GM10266 (cell line): ENCODE results near the gene GAB1.

Experiments used
- DNase-seq: peaks from one replicate; pipeline ENCODE4 v3.0.0; 2012; ENCODE audit errors: extremely low spot score
- TF ChIP-seq, protein P1 (sequence below): IDR thresholded peaks from 2 replicates; pipeline ENCODE4 v1.5.1; 2012; ENCODE audit warnings: mild to moderate bottlenecking, low read depth; ENCODE audit not compliant: control insufficient read depth, insufficient read depth; ENCODE audit errors: missing control alignments

GAB1 gene

DNA sequence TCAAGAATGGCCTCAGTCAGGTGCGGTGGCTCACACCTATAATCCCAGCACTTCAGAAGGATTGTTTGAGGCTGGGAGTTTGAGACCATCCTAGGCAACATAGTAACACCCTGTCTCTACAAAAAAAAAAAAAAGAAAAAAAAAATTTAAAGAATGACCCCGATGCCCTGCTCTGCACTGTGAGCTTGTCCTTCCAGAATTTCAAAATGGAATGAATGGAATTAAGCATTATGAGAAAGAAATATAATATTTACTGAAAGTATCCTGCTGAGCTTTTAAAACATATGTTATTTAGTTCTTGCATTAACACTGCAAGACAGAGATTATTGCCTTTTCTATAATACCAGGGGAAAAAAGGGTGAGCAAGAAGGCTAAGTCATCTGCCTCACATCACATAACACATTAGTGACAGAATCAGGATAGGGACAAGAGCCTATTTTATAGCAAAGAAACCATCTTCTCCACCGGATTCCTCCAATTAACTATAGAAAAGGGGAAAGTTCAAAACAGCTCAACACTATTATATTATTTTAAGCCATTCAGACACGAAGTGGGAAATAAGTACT lies 41.9 kb upstream of the GAB1 start:
- TF ChIP-seq, protein P1, sequence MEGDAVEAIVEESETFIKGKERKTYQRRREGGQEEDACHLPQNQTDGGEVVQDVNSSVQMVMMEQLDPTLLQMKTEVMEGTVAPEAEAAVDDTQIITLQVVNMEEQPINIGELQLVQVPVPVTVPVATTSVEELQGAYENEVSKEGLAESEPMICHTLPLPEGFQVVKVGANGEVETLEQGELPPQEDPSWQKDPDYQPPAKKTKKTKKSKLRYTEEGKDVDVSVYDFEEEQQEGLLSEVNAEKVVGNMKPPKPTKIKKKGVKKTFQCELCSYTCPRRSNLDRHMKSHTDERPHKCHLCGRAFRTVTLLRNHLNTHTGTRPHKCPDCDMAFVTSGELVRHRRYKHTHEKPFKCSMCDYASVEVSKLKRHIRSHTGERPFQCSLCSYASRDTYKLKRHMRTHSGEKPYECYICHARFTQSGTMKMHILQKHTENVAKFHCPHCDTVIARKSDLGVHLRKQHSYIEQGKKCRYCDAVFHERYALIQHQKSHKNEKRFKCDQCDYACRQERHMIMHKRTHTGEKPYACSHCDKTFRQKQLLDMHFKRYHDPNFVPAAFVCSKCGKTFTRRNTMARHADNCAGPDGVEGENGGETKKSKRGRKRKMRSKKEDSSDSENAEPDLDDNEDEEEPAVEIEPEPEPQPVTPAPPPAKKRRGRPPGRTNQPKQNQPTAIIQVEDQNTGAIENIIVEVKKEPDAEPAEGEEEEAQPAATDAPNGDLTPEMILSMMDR: no peak
- no peak for DNase-seq

DNA sequence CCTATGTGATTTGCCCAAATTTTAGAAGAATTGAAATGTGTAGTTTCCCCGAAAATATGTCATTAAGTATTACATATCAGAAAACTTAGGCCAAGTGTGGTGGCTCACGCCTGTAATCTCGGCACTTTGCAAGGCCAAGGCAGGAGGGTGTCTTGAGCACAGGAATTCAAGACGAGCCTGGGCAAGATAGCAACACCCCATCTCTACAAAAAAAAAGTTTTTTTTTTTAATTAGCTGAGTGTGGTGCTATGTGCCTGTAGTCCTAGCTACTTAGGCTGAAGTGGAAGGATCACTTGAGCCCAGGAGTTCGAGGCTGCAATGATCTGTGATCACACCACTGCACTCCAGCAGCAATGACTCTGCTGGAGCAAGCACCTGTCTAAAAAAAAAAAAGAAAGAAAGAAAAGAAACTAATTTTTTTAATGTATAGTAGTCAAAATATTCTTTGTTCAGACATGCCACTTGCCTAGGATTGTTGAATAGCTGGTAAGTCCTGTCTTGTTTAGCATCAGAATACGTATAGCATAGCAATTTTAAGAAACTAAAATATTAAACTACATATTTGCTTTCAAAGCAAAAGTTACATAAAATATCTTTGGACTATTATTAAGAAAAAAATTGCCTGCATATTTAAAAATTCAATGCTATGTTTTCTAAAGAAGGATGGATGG lies 40.1 kb upstream of the GAB1 start:
- DNase-seq: no peak
- TF ChIP-seq, protein P1: no peak

DNA sequence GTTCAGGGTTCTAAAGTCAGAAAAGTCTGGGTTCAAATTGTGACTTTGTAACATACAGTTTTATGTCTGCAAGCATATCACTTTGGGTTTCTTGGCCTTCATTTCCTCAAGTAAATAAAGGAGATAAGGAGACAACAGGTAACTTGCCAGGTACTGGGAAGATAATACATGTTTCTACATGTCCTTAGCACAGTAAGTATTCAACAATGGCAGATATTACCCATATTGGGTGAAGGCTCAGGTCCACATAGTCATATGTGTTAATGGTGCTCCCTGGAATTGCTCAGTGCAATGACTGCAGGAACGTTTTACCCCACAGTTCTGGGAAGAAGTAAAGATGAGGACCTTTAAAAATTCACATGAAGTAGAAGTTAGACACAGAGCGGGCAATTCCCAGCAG lies 35.8 kb upstream of the GAB1 start:
- TF ChIP-seq, protein P1: no peak
- no peak for DNase-seq

DNA sequence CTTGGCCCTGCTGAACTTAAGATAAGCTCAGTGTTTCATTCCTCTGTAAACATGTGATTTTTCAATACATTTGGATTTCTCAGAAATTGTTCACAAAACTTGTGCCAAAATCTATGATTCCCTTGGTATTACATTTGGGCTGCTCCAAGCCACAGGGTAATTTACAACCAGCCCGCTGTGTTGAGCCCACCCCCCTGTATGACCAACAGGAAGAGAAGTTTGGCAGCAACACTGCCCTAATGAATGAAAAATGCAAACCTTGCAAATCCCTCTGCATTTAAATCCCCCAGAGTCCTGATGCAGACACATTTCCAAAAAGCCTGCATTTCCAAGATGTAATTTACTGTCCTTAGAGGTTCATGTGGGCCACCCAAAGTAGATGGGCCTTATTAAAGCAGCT lies 34.1 kb upstream of the GAB1 start:
- TF ChIP-seq, protein P1: no peak
- DNase-seq: no peak

DNA sequence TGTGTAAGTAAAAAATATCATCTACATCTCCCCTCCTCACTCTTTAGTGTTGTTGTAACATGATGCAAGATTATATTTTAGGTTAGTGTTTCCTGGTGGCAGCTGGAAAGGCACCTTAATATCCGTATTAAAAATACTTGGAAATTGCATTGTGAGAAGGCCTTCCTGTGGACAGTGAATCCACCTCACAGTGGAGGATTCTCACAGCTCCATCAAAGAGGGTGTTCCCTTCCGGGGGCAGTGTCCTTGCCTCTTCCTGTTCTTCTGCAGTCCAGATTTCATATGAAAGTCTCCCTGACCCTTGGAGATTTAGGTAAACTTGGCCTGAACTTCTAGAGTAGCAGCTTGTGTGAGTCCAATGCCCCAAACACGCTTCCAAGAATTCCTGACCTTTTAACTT lies 29.9 kb upstream of the GAB1 start:
- DNase-seq: no peak

DNA sequence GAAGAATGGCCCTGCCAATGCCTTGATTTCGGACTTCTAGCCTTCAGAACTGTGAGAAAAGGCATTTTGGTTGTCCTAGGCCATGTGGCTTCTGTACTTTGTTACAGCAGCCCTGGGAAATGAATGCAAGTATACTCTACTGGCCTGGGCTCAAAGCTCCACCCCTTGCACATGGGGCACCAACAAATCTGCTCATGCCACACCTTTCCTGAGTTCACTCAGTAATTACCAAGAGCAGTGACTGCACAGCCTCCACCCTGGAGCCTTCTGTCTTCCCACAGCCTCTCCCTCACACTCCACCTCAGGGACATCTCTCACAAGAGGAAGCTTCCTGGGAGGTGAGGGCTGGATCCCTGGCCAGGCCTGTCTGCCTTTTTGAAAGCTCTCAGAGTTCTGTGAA lies 29.1 kb upstream of the GAB1 start:
- TF ChIP-seq, protein P1: no peak
- no peak for DNase-seq

More for the DNA sequence above, 29.9 kb upstream of the GAB1 start:
- TF ChIP-seq, protein P1: no peak

GRCh38 chr4:143308377-143308776 lies 28.3 kb upstream of the GAB1 start:
- DNase-seq: no peak
- TF ChIP-seq, protein P1: no peak
